NK-92 treated with Interleukin-12 subunit alpha and Interleukin-12 subunit beta, amount 100 ng/mL, for 24 hours (cell line): ENCODE results near the gene ZNF24.

Experiments
- DNase-seq: peaks from one replicate; lab custom pipeline; 2025; lab: John Stamatoyannopoulos, UW

The ZNF24 gene

DNA sequence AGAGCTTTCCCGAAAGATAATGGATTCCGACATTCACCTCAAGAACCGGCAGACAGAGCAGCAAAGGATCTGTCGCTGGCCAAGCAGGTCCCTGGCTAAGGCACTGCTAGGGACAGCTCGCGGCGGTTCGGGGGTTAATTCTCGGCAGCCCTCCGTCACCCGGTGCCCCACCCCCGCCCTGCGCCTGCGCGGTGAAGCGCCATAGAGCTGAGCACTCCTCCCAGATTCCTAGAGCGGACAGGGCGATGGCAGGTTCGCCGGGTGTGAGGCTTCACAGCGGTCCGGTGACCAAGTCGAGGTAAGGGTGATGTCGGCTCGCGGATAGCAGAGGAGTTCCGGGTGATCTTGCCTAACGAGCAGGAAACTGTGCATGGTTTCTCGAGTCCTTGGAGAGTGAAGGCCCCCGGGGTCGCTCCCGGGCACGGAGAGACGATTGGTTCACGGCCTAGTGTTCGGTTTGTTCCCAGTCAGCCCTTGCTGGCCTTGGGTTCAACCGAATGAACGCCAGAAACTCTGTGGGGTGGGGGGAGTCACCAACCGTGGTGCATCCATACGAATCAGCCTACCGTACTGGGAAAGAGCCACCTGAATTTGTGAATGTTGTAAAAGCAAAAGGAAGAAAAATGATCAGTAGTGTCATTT lies 54.0 kb downstream of the ZNF24 start, which contains the start of gene ZSCAN30:
Gene ZSCAN30, minus strand, starts transcription at position 136 of the 642 bp plus-strand sequence. CDS start 25,877 bp downstream, outside the sequence.
- peak; percentile 91 for DNase-seq

DNA sequence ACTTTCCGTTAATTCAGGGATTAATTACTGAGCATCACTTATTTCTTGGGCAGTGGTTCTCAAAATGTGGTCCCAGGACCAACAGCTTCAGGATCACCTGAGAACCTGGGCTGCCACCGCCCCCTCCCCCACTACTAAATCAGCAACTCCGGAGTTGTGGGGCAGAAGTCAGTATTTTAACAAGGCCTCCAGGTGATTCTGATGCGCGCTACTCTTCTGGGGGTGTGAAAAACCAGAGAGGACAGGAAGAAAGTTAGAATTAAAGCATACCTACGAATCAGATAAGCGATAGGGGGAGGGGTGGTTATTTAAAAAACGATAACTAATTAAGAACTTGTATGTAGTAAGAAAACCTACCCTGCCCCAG lies 54.5 kb downstream of the ZNF24 start:
- DNase-seq = peak; percentile 43

- DNase-seq = no peak
Measured at GRCh38 chr18:35289293-35289692, 54.9 kb downstream of the ZNF24 start.

DNA sequence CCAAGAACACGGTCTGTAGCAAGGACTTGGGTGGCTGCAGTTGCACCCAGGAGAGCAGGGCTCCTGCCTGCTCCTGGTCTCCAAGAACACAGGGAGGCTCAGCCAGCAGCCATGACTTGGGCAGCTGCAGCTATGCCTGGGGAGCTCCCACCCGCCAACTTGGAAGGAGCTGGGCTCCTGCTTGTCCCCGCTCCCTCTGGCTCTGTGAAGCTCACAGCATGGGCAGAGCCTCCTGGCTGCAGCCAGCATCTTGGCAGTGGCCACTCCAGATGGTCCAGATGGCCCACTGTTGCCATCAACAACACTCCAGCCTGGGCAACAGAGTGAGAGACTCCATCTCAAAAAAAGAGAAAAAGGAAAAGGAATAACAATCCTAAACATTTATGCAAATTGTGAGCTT lies 59.4 kb downstream of the ZNF24 start:
- no peak for DNase-seq

DNA sequence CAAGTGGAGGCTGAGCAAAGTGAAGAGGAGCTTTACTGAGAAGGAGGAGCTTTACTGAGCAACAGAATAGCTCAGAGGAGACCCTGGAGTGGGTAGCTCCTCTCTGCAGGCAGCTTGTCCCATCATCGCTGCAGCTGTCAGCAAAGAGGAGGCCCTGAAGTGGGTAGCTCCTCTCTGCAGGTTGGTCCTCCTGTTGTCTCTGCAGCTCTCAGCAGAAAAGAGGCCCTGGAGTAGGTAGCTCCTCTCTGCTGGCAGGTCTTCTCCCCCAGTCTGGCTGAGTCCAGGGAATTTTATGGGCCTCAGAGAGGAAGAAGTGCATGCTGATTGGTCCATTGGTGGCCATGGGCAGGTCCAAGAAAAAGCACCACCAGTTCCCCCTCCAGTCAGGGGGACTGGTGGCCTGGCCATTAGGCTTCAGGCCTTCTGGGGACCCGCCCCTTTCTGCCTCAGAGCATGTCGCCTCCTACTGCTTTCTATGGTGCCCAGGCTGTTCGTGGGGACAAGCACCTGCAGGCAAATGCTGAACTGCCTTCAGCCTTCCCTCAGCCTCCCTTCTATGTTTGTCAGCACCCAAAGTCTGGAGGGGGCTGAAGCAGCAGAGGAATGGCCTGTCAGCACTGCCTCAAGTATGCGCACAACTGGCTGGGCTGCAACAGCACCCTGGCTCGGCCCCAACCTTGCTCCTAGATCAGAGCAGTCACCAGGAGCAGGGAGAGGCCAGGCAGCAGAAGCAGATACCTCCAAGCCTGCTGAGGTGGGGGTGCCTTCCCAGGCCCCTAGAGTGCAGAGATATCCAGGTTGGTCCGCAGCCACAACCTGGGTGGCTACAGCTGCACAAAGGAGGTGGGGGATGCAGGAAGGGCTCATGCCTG lies 60.1 kb downstream of the ZNF24 start:
- DNase-seq = no peak

DNA sequence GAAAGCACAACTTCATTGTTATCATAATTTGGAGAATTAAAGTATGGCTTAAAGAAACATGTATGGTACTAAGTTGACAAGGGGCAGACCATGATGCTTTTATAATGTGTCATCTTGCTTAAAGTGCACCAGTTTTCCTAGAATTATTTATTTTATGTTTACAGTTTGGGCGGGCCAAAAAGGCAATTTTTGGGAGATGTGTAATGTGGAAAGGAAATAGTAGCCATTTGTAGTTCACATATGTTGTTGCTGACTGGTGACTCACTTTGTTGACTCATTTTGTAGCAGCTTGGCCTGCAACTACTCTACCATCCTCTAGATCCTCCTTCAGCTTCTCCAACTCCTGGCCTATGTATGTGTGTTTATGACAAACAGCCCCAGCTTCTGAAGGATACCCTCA lies 61.9 kb downstream of the ZNF24 start:
- DNase-seq = no peak
